Upper lobe of right lung (tissue), 1 donor: ENCODE data around the gene DUSP16. TPM values are rescaled to one million over a fixed set of nuclear protein-coding genes. Genes with fewer than 3 reads are reported as not detected.

ENCODE experiments used
- ATAC-seq: fragments of 200-7000 bp; cut with Tn5 transposase; one replicate; pipeline ENCODE4 v1.9.1; 2020; ENCODE audit warnings: mild to moderate bottlenecking, moderate library complexity
- DNase-seq: peaks from one replicate; pipeline ENCODE4 v3.0.0-alpha.2; 2020
- H3K27ac ChIP-seq: fragments of 200-600 bp; one replicate; pipeline ENCODE4 v1.8.0; 2022
- H3K27me3 ChIP-seq: fragments of 200-600 bp; one replicate; pipeline ENCODE4 v1.8.0; 2022; ENCODE audit warnings: mild to moderate bottlenecking
- H3K36me3 ChIP-seq: fragments of 200-600 bp; one replicate; pipeline ENCODE4 v1.8.0; 2022
- H3K4me1 ChIP-seq: fragments of 200-600 bp; one replicate; pipeline ENCODE4 v1.8.0; 2022
- H3K4me3 ChIP-seq: fragments of 200-600 bp; one replicate; pipeline ENCODE4 v1.8.0; 2022; ENCODE audit warnings: mild to moderate bottlenecking
- H3K9me3 ChIP-seq: fragments of 200-600 bp; one replicate; pipeline ENCODE4 v1.8.0; 2022
- intact Hi-C: fragments of 100-400 bp; cut with DNase I; formaldehyde crosslinking; loops from one replicate; pipeline ENCODE4 v1.11.0; 2022
- total RNA-seq: library from RNA; stranded (reverse); fragmentation: NEBNext Ultra II Directional; extraction: Animal tissue kit (Norgen Biotek cat#: 25700); gene quantifications from one replicate; pipeline ENCODE4 v1.2.1, GENCODE V29; 2021
- TF ChIP-seq, protein P1 (sequence below): fragments of 200-600 bp; IDR thresholded peaks from one replicate; pipeline ENCODE4 v1.8.0; 2022; ENCODE audit warnings: antibody characterized with exemption
- donor health status: DM: no; HTN: yes; CAD: no; lungs with severe emphysema.

The DUSP16 gene
- total RNA-seq, 1 donor from 2014 or later = 50.6 TPM

DNA sequence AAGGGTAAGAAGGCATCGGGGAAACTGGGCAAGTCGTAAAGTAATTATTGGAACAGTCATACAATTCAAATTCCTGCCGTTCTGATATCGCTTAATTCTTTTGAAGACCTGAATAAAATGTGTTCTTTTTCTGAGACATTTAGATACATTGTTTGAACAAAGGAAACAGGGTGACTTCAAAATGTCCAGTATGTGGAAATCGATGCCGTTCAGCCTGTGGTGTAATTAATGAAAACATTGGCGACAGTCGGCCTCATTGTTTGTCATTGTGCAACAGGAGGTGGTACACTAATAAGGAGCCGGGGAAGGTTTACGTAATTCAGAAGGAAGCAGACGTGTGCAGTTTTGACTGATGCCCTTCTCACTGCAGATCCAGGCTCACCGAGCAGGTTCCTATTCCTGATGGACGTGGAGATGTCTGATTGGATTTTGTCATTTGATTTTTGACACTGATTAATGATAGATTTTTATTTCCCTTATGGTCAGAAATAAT lies 113.1 kb downstream of the DUSP16 start:
- intact Hi-C loops = no loop called here
- H3K4me3 ChIP-seq = no peak overlapping the region
- ATAC-seq = peak; percentile 92
- TF ChIP-seq, protein P1, sequence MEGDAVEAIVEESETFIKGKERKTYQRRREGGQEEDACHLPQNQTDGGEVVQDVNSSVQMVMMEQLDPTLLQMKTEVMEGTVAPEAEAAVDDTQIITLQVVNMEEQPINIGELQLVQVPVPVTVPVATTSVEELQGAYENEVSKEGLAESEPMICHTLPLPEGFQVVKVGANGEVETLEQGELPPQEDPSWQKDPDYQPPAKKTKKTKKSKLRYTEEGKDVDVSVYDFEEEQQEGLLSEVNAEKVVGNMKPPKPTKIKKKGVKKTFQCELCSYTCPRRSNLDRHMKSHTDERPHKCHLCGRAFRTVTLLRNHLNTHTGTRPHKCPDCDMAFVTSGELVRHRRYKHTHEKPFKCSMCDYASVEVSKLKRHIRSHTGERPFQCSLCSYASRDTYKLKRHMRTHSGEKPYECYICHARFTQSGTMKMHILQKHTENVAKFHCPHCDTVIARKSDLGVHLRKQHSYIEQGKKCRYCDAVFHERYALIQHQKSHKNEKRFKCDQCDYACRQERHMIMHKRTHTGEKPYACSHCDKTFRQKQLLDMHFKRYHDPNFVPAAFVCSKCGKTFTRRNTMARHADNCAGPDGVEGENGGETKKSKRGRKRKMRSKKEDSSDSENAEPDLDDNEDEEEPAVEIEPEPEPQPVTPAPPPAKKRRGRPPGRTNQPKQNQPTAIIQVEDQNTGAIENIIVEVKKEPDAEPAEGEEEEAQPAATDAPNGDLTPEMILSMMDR = no peak
- DNase-seq = no peak
- no peaks in the 10 kb centered on the region for H3K36me3 ChIP-seq
- peak overlapping the region; percentile 71 for H3K27ac ChIP-seq
- H3K4me1 ChIP-seq = peaks cover 20% of the 10 kb centered on the region
- no peaks in the 10 kb centered on the region for H3K9me3 ChIP-seq
- H3K27me3 ChIP-seq = no peaks in the 10 kb centered on the region

DNA sequence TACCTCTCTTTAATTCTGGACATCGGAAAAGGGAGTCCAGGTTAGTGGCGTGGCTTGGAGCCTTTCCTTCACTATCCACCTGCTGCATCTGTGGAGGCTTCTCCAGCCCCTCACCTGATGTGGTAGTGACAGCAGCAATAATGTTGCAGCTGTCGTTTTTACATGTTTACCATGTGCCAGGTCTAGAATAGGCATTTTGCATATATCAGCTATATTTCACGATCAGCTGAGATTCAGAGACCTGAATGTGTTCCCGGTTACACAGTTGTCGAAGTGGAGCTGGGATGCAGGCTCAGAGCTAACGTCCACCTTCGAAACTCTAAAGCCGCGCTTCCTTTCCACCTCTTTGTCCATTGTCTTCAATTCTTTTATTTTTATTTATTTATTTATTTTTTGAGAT lies 114.8 kb downstream of the DUSP16 start:
- Histone ChIP-seq H3K4me1 (peaks cover 33% of the 10 kb centered on the region), H3K27me3 (no peaks in the 10 kb centered on the region), H3K4me3 (no peak overlapping the region), H3K27ac (no peak overlapping the region), H3K36me3 (no peaks in the 10 kb centered on the region), H3K9me3 (no peaks in the 10 kb centered on the region)
- TF ChIP-seq, protein P1 = no peak
- ATAC-seq = no peak
- DNase-seq = no peak
- intact Hi-C loops = no loop called here

DNA sequence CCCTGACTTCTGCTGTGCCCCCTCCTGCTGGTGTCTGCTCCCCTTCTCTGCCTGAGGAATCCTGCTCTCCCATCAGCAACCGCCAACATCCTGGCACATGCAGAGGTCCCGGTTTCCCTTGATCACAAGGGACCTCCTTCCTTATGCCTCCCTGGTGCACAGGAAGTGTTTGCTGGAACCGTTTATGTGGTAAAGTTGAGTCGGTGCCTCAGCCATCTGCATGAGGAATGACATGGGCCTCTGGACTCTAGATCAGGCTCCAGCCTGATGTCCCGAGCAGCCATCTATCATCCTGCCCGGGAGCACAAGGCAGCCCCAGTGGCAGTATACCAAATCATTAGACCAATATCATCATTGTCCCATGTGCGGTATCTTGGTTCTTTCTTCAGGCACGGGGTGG lies 115.4 kb downstream of the DUSP16 start:
- no peak overlapping the region for H3K27ac ChIP-seq
- no peak for DNase-seq
- H3K27me3 ChIP-seq = no peaks in the 10 kb centered on the region
- no peaks in the 10 kb centered on the region for H3K9me3 ChIP-seq
- TF ChIP-seq, protein P1 = no peak
- no peak for ATAC-seq
- intact Hi-C loops = no loop called here
- H3K4me1 ChIP-seq = peaks cover 39% of the 10 kb centered on the region
- no peak overlapping the region for H3K4me3 ChIP-seq
- no peaks in the 10 kb centered on the region for H3K36me3 ChIP-seq

DNA sequence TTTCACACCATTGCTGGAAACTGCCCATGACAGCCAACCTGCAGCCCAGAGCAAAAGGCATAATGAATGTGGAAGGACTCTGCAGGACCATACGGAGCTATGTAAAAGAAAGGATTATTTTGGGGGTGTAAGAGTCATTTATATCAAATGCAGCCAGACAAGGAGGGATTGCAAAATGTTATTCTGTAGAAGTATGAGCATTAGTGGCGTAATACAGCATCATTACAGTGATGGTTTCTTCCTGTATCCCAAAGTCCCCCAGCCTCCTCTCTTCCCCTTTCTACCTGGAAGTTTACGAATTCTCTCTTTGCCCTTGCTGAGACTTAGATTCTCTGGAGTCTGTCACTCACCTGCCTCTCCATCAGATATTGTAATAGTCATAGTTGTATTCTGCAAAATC lies 115.9 kb downstream of the DUSP16 start:
- Histone ChIP-seq H3K27ac (no peak overlapping the region), H3K9me3 (no peaks in the 10 kb centered on the region), H3K4me1 (peaks cover 44% of the 10 kb centered on the region), H3K36me3 (no peaks in the 10 kb centered on the region), H3K27me3 (no peaks in the 10 kb centered on the region), H3K4me3 (no peak overlapping the region)
- ATAC-seq = no peak
- intact Hi-C loops = no loop called here
- TF ChIP-seq, protein P1 = no peak
- DNase-seq = no peak

DNA sequence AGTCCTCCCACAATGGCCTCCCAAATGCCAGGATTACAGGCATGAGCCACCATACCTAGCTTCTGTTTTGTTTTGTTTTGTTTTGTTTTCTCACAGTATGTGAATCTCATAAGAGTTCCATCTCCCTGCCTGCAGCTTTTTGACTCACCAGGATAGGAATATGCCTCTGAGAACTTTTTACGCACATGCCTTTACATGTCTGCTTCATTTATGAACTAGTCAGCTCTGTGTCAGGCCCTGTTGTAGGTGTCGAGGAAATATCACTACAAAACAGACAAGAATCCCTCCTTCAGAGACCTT lies 116.8 kb downstream of the DUSP16 start:
- H3K4me3 ChIP-seq = no peak overlapping the region
- no peaks in the 10 kb centered on the region for H3K36me3 ChIP-seq
- H3K27ac ChIP-seq = no peak overlapping the region
- H3K9me3 ChIP-seq = no peaks in the 10 kb centered on the region
- intact Hi-C loops = no loop called here
- DNase-seq = no peak
- H3K27me3 ChIP-seq = no peaks in the 10 kb centered on the region
- peaks cover 52% of the 10 kb centered on the region for H3K4me1 ChIP-seq
- TF ChIP-seq, protein P1 = no peak
- no peak for ATAC-seq

DNA sequence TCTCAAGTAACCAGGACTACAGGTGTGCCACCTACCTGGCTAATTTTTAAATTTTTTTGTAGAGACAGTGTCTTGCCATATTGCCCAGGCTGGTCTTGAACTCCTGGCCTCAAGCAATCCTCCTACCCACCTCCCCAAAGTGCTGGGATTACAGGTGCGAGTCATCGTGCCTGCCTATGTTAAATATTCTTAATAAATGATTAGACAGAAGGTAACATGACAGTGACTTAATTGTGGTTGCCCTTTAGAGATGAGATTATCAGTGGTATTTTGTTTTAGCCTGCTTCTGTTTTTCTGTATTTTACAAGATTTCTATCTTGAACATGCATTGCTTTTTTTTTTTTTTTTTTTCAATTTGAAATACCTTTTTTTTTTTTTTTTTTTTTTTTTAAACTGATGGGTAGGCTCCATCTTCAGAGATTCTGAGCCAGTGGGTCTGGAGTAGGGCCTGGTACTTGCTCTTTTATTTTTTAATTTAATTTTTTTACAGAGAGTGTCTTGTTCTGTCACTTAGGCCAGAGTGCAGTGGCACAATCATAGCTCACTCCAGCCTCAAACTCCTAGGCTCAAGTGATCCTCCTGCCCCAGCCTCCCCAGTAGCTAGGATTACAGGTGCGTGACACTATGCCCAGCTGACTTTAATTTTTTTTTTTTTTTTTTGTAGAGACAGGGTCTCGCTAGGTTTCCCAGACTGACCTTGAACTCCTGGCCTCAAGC lies 117.3 kb downstream of the DUSP16 start:
- Histone ChIP-seq H3K27me3 (no peaks in the 10 kb centered on the region), H3K27ac (no peak overlapping the region), H3K36me3 (no peaks in the 10 kb centered on the region), H3K4me3 (no peak overlapping the region), H3K9me3 (no peaks in the 10 kb centered on the region), H3K4me1 (peaks cover 47% of the 10 kb centered on the region)
- intact Hi-C loops = no loop called here
- DNase-seq = no peak
- TF ChIP-seq, protein P1 = no peak
- no peak for ATAC-seq
